ENCODE results near the gene ATG9A. TPM values are rescaled to one million over a fixed set of nuclear protein-coding genes. Genes with fewer than 3 reads are reported as not detected.
A peak's percentile ranks its signal among the peaks of the same experiment; 100 is the strongest.

Gene ATG9A
- polyA plus RNA-seq, 3 donors = 24.7 to 55.2 (median 26.3) TPM

GRCh38 chr2:219223831-219224610, 5.4 kb downstream of the ATG9A start:
- Histone ChIP-seq H3K36me3 (replicated peaks in 1 of 2; ENCODE audit: control insufficient read depth in 1 of 2, insufficient read depth in 2 of 2, low read length in 2 of 2) (peaks cover 53 to 70% of the 10 kb centered on the region in 2 donors), H3K79me2 (ENCODE audit: insufficient read depth, low read length) (peaks cover 20% of the 10 kb centered on the region), H3K9ac (ENCODE audit: insufficient read depth, low read length, poor library complexity, severe bottlenecking) (no peak overlapping the region), H3K9me3 (replicated peaks in 1 of 2; ENCODE audit: control insufficient read depth in 1 of 2, insufficient read depth in 1 of 2, low read length in 2 of 2) (peaks cover 0 to 5% of the 10 kb centered on the region in 2 donors), H3K27ac (ENCODE audit: low read depth in 1 of 2, low read length in 2 of 2) (no peak overlapping the region), H4K20me1 (ENCODE audit: insufficient read depth, low read length) (peaks cover 95% of the 10 kb centered on the region), H3K4me2 (replicated peaks; ENCODE audit: extremely low read depth, low read length, poor library complexity, severe bottlenecking) (no peak overlapping the region), H3K4me1 (ENCODE audit: control insufficient read depth in 1 of 2, insufficient read depth in 2 of 2, low read length in 2 of 2) (peaks cover 45 to 49% of the 10 kb centered on the region in 2 donors), H3K4me3 (replicated peaks in 1 of 3; ENCODE audit: low read depth in 2 of 3, low read length in 3 of 3) (no peak overlapping the region), H3K27me3 (ENCODE audit: control insufficient read depth in 2 of 2, insufficient read depth in 2 of 2, low read length in 2 of 2) (peaks cover 0 to 61% of the 10 kb centered on the region in 2 donors), H2AFZ (ENCODE audit: insufficient read depth, low read depth, low read length, poor library complexity, severe bottlenecking) (no peak overlapping the region)
- peak overlapping the region in 1 of 7 donors; percentile 50 for H3K27ac Mint-ChIP-seq
- 91% methylated on average over 26 of the region's 31 CpGs for WGBS (ENCODE audit: insufficient coverage)
- intact Hi-C loops (cut with micrococcal nuclease) = no loop called here
- H3K4me1 Mint-ChIP-seq = peaks cover 54% of the 10 kb centered on the region
- H3K36me3 Mint-ChIP-seq = peaks cover 77 to 84% of the 10 kb centered on the region in 2 donors
- H3K27me3 Mint-ChIP-seq (ENCODE audit: low read depth in 3 of 3) = peaks cover 51 to 81% (median 56%) of the 10 kb centered on the region in 3 donors
- TF ChIP-seq CTCF (IDR thresholded peaks at IDR 0.05) = no peak
- peak overlapping the region in 1 of 2 donors; percentile 70 for H3K4me3 Mint-ChIP-seq
- DNase-seq = no peak
- peaks cover 0 to 29% (median 11%) of the 10 kb centered on the region in 7 donors for H3K9me3 Mint-ChIP-seq

DNA sequence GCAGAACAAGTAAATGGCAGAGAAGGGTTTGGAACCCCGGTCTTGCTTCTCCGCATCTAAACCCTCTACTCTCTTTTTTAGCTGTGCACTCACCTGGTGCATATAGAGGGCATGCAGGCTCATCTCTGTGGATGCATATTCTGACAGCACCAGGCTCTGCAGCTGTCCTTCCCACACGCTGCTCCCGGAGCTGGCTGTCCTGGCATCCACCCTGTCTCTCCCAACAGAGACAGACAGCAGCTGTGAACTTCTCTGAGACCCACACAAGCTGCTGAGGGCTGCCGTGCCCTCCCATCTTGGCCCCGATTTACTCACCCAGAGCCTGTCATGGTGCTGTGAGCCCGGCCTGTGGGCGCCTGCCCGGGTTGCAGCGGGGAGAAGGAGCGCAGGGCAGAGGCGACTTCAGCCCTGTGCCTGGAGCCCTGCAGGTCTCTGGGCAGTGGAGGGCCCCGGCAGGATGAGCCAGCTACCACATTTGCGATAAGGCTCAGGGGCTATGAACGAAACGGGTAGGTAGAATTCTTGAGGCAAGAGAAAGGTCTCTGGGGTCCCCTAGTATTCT, 7.4 kb downstream of the ATG9A start:
- no peak overlapping the region for H3K4me2 ChIP-seq (replicated peaks; ENCODE audit: extremely low read depth, low read length, poor library complexity, severe bottlenecking)
- peaks cover 68 to 75% of the 10 kb centered on the region in 2 donors for H3K36me3 Mint-ChIP-seq
- H2AFZ ChIP-seq (ENCODE audit: insufficient read depth, low read depth, low read length, poor library complexity, severe bottlenecking) = no peak overlapping the region
- DNase-seq = no peak
- peaks cover under 1% of the 10 kb centered on the region for H3K79me2 ChIP-seq (ENCODE audit: insufficient read depth, low read length)
- 97% methylated on average over 12 of the region's 16 CpGs for WGBS (ENCODE audit: insufficient coverage)
- peaks cover 53 to 66% of the 10 kb centered on the region in 2 donors for H3K36me3 ChIP-seq (replicated peaks in 1 of 2; ENCODE audit: control insufficient read depth in 1 of 2, insufficient read depth in 2 of 2, low read length in 2 of 2)
- H3K27me3 Mint-ChIP-seq (ENCODE audit: low read depth in 3 of 3) = peaks cover 43 to 71% (median 47%) of the 10 kb centered on the region in 3 donors
- peaks cover 0 to 26% (median 11%) of the 10 kb centered on the region in 7 donors for H3K9me3 Mint-ChIP-seq
- peak overlapping the region in 1 of 2 donors; percentile 71 for H3K4me3 Mint-ChIP-seq
- no peak overlapping the region for H3K27ac ChIP-seq (ENCODE audit: low read depth in 1 of 2, low read length in 2 of 2)
- H3K27me3 ChIP-seq (ENCODE audit: control insufficient read depth in 2 of 2, insufficient read depth in 2 of 2, low read length in 2 of 2) = peaks cover 0 to 53% of the 10 kb centered on the region in 2 donors
- peaks cover 85% of the 10 kb centered on the region for H4K20me1 ChIP-seq (ENCODE audit: insufficient read depth, low read length)
- intact Hi-C loops (cut with micrococcal nuclease) = no loop called here
- H3K9me3 ChIP-seq (replicated peaks in 1 of 2; ENCODE audit: control insufficient read depth in 1 of 2, insufficient read depth in 1 of 2, low read length in 2 of 2) = peaks cover 0 to 5% of the 10 kb centered on the region in 2 donors
- no peak overlapping the region for H3K4me3 ChIP-seq (replicated peaks in 1 of 3; ENCODE audit: low read depth in 2 of 3, low read length in 3 of 3)
- peaks cover 52% of the 10 kb centered on the region for H3K4me1 Mint-ChIP-seq
- TF ChIP-seq CTCF (IDR thresholded peaks at IDR 0.05) = no peak
- no peak overlapping the region for H3K9ac ChIP-seq (ENCODE audit: insufficient read depth, low read length, poor library complexity, severe bottlenecking)
- no peak overlapping the region for H3K27ac Mint-ChIP-seq
- H3K4me1 ChIP-seq (ENCODE audit: control insufficient read depth in 1 of 2, insufficient read depth in 2 of 2, low read length in 2 of 2) = peaks cover 47 to 52% of the 10 kb centered on the region in 2 donors
